Stromal cell of bone marrow (primary cell): Measurements from ENCODE around the gene TRMT61A.

Source experiments
- DNase-seq: peaks from one replicate; pipeline ENCODE4 v3.0.0-alpha.2; 2012; ENCODE audit warnings: low read depth

The TRMT61A gene

GRCh38 chr14:103548463-103549351 is 19.7 kb downstream of the TRMT61A start:
- no peak for DNase-seq

GRCh38 chr14:103549361-103550311 is 20.6 kb downstream of the TRMT61A start:
- no peak for DNase-seq

- DNase-seq: no peak
Measured at GRCh38 chr14:103550451-103551337, 21.7 kb downstream of the TRMT61A start.

- no peak for DNase-seq
Measured at GRCh38 chr14:103551338-103551762, 22.4 kb downstream of the TRMT61A start.

GRCh38 chr14:103552011-103552845 is 23.2 kb downstream of the TRMT61A start:
- no peak for DNase-seq

GRCh38 chr14:103552846-103553210 is 23.8 kb downstream of the TRMT61A start:
- no peak for DNase-seq

- DNase-seq: no peak
Measured at GRCh38 chr14:103555559-103556337, 26.8 kb downstream of the TRMT61A start.

GRCh38 chr14:103556946-103557758 is 28.2 kb downstream of the TRMT61A start:
- no peak for DNase-seq

- DNase-seq: peak; percentile 16
Measured at GRCh38 chr14:103558071-103558882, 29.3 kb downstream of the TRMT61A start.

- DNase-seq: no peak
Measured at GRCh38 chr14:103559766-103560165, 30.8 kb downstream of the TRMT61A start.

- no peak for DNase-seq
Measured at GRCh38 chr14:103560691-103561090, 31.7 kb downstream of the TRMT61A start.

- peak; percentile 27 for DNase-seq
Measured at GRCh38 chr14:103561381-103562178, 32.6 kb downstream of the TRMT61A start.

GRCh38 chr14:103562179-103562428 is 33.1 kb downstream of the TRMT61A start:
- DNase-seq: peak; percentile 21

GRCh38 chr14:103562429-103563225 is 33.6 kb downstream of the TRMT61A start, which contains the start of the genes BAG5 and COA8:
BAG5 (minus strand) TSS chr14:103562657; CDS start chr14:103561164, 1,493 bp downstream.
COA8 (plus strand) TSS chr14:103562960; CDS start chr14:103563002, 42 bp downstream.
- peak; percentile 54 for DNase-seq

GRCh38 chr14:103563226-103563620 is 34.2 kb downstream of the TRMT61A start:
- no peak for DNase-seq

GRCh38 chr14:103563844-103564505 is 35.0 kb downstream of the TRMT61A start:
- DNase-seq: no peak
